ENCODE measurements around the gene SV2B. TPM values are rescaled to one million over a fixed set of nuclear protein-coding genes. Genes with fewer than 3 reads are reported as not detected.

The SV2B gene
- total RNA-seq, 1 experiment from 2014 or later: not detected

GRCh38 chr15:91128016-91128415, 28.0 kb downstream of the SV2B start:
- Histone ChIP-seq H2BK120ac (ENCODE audit: low read depth, low read length, poor library complexity, severe bottlenecking) (no peak overlapping the region), H3K23ac (ENCODE audit: insufficient read length, low read depth, low read length) (no peak overlapping the region), H3K14ac (ENCODE audit: insufficient read depth, low read length) (no peak overlapping the region), H2BK20ac (ENCODE audit: low read depth, low read length, poor library complexity, severe bottlenecking) (no peak overlapping the region), H4K8ac (replicated peaks; ENCODE audit: insufficient read length, low read depth, low read length) (no peak overlapping the region), H3K4ac (ENCODE audit: low read depth, low read length) (no peak overlapping the region), H3K79me1 (ENCODE audit: insufficient read depth, low read depth, low read length, poor library complexity, severe bottlenecking) (no peaks in the 10 kb centered on the region), H4K91ac (ENCODE audit: insufficient read length, low read depth, low read length) (no peak overlapping the region), H3K23me2 (ENCODE audit: insufficient read length, low read depth, low read length, poor library complexity, severe bottlenecking) (no peaks in the 10 kb centered on the region), H2BK15ac (ENCODE audit: low read depth, low read length) (no peak overlapping the region), H3K9me3 (ENCODE audit: control insufficient read depth, low read depth, low read length) (no peaks in the 10 kb centered on the region), H2BK12ac (ENCODE audit: insufficient read length, low read depth, low read length) (no peak overlapping the region), H4K20me1 (ENCODE audit: control insufficient read depth, insufficient read depth, insufficient read length) (no peaks in the 10 kb centered on the region), H3K79me2 (ENCODE audit: insufficient read depth, low read length) (no peaks in the 10 kb centered on the region), H3K27me3 (ENCODE audit: insufficient read depth, low read length) (no peaks in the 10 kb centered on the region), H3K27ac (ENCODE audit: insufficient read length, low read depth, low read length) (no peak overlapping the region), H3K9ac (ENCODE audit: extremely low read depth, insufficient read length, low read length) (no peak overlapping the region), H3K18ac (ENCODE audit: insufficient read length, low read depth, low read length) (no peak overlapping the region), H2AK5ac (ENCODE audit: insufficient read length, low read length) (no peak overlapping the region), H3K56ac (ENCODE audit: insufficient read length, low read depth, low read length) (no peak overlapping the region), H3K4me1 (ENCODE audit: insufficient read depth, low read length) (peaks cover 7% of the 10 kb centered on the region; the same call in 1 of the 2 replicates), H2BK5ac (ENCODE audit: insufficient read length, low read length) (no peak overlapping the region), H2AFZ (ENCODE audit: low read length) (no peak overlapping the region), H3T11ph (ENCODE audit: low read length) (no peak overlapping the region), H4K5ac (ENCODE audit: insufficient read length, low read depth, low read length) (no peak overlapping the region), H3K4me2 (ENCODE audit: insufficient read depth, insufficient read length, low read length) (no peak overlapping the region)
- peaks cover 3 to 6% of the 10 kb centered on the region in 2 experiments; a peak in 2 of 4 replicates for H3K4me1 Mint-ChIP-seq
- H3K9me3 Mint-ChIP-seq: no peaks in the 10 kb centered on the region; a peak in 1 of 5 replicates
- DNase-seq: no peak
- WGBS (ENCODE audit: extremely low coverage, insufficient read length, low lambda C conversion rate): no CpG with 5 or more reads among the region's 4 CpGs
- no peak overlapping the region for H3K27ac Mint-ChIP-seq
- peaks cover 2% of the 10 kb centered on the region for H3K27me3 Mint-ChIP-seq (ENCODE audit: low read depth)
- no peak overlapping the region for H3K4me3 Mint-ChIP-seq
- no peaks in the 10 kb centered on the region for H3K36me3 Mint-ChIP-seq (ENCODE audit: insufficient read depth in 1 of 3, low read depth in 3 of 3)
- TF ChIP-seq, protein P1, sequence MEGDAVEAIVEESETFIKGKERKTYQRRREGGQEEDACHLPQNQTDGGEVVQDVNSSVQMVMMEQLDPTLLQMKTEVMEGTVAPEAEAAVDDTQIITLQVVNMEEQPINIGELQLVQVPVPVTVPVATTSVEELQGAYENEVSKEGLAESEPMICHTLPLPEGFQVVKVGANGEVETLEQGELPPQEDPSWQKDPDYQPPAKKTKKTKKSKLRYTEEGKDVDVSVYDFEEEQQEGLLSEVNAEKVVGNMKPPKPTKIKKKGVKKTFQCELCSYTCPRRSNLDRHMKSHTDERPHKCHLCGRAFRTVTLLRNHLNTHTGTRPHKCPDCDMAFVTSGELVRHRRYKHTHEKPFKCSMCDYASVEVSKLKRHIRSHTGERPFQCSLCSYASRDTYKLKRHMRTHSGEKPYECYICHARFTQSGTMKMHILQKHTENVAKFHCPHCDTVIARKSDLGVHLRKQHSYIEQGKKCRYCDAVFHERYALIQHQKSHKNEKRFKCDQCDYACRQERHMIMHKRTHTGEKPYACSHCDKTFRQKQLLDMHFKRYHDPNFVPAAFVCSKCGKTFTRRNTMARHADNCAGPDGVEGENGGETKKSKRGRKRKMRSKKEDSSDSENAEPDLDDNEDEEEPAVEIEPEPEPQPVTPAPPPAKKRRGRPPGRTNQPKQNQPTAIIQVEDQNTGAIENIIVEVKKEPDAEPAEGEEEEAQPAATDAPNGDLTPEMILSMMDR (conservative IDR thresholded peaks at IDR 0.05): no peak

All from H9 (cell line).